ENCODE data around the gene CCDC171.

DNA sequence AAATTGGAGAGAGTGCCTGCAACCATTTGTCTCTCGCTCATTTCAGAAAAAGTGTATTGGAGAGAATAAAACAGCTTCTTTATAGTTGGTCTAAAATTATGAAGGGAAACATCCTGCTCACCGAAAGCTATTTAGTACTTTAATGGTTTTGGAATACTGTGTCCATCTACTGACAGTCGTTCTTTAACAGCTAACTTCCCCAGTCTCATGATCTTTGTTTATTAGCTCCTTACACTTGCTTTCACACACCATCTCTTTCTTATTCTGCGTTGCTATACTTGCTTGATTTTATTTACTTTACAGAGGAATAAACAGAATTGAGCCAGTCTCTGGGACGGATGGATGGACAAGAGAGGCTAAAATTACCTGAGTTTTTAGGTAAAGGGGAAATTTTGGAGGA lies 229.3 kb downstream of the CCDC171 start:
- no peak for TF ChIP-seq CTCF (IDR thresholded peaks at IDR 0.05)
- TF ChIP-seq POLR2A (IDR thresholded peaks at IDR 0.05) = no peak

Data from right lobe of liver (tissue), 4 donors.